Urinary bladder (tissue), 4 donors: Measurements from ENCODE around the gene DLST. TPM values are rescaled to one million over a fixed set of nuclear protein-coding genes. Genes with fewer than 3 reads are reported as not detected.

Experiments used
- DNase-seq: peaks from one replicate; pipeline ENCODE4 v3.0.0-alpha.2; 2015; ENCODE audit errors: extremely low spot score
- H3K27ac ChIP-seq: one replicate; pipeline ENCODE4 v1.5.1; 2013; ENCODE audit warnings: low read depth, mild to moderate bottlenecking, moderate library complexity
- H3K36me3 ChIP-seq: one replicate; pipeline ENCODE4 v1.6.1; 2013; ENCODE audit warnings: mild to moderate bottlenecking, moderate library complexity; ENCODE audit not compliant: insufficient read depth
- H3K4me1 ChIP-seq: one replicate; pipeline ENCODE4 v1.6.1; 2013; ENCODE audit warnings: mild to moderate bottlenecking, moderate library complexity; ENCODE audit not compliant: insufficient read depth
- H3K4me3 ChIP-seq: one replicate; pipeline ENCODE4 v1.5.1; 2013; ENCODE audit warnings: low read depth, low read length
- WGBS: extraction: QIAGEN DNeasy Blood & Tissue Kit; methylation state at CpG from one replicate; pipeline ENCODE4 v1.1.7; 2013; 5-methylcytosine and 5-hydroxymethylcytosine counted together
- polyA plus RNA-seq: library from polyadenylated mRNA; stranded (reverse); fragments of 200-250 nt; gene quantifications from one replicate; pipeline ENCODE4 v1.2.3, GENCODE V29; 2013
- total RNA-seq: library from RNA; depleted of rRNA; stranded (reverse); fragments of >200 nt; gene quantifications from one replicate; pipeline ENCODE4 v1.2.3, GENCODE V29; 2014
- donor health status: healthy with polysubstance abuse.
- donor health status: healthy.

DLST gene
- total and polyA plus RNA-seq, 2 donors, result 50.2 to 96.3 TPM

DNA sequence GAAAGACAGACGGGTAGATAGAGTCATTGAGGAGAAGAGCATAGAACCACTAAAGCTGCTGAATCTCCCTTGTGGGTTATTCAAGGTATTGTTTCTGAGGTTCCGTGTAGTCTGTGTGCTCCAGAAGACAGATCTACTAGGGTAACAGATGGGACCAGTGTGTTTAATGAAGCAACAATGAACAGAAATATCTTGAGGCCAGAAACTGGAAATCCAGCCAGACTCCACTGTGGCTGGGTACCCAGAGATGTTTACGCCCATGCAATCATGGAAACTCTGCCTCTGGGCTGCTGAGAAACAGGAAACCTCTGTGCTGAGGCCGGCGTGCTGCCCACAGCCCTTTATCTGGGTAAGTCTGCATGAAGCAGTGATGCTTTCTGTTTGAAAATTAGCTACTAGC, 14.0 kb upstream of the DLST start:
- Histone ChIP-seq H3K4me3 (no peak overlapping the region), H3K4me1 (no peaks in the 10 kb centered on the region), H3K27ac (no peak overlapping the region), H3K36me3 (no peaks in the 10 kb centered on the region)
- WGBS, result 42% methylated on average over 5 of the region's 5 CpGs
- DNase-seq, result no peak

DNA sequence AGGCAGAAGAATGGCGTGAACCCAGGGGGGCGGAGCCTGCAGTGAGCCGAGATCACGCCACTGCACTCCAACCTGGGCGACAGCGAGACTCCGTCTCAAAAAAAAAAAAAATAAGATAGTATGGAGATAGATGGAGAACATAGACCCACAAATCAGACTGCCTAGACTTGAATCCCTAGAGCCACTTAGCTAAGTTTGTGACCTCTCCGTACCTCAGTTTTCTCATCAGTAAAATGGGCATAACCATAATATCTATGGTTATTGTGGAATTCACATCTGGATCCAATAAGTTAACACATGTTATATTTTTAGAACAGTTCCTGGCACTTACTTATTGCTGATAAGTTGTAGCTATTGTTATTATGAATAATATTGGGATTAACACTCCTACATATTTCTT, 13.0 kb upstream of the DLST start:
- no peak for DNase-seq
- Histone ChIP-seq H3K4me3 (no peak overlapping the region), H3K4me1 (no peaks in the 10 kb centered on the region), H3K27ac (no peak overlapping the region), H3K36me3 (no peaks in the 10 kb centered on the region)
- WGBS, result 94% methylated on average over 8 of the region's 8 CpGs

DNA sequence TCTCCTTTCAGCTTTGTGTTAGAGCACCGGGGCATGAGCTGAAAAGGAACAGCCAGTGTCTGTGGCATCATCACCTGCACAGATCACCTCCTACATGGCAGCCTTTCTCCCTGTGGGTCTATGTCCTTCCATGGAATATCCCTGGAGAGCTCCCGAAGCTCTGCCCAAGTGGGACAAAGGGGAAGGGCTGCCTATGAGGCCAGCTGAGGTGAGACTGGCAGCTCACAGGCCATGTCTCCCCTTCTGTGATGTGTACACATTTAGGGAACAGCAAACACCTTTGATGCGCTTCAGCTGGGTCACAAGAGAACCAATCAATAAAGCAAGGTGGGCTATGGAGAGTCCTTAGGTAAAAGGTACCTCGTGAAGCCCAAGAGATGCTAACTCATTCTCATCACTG, 9.9 kb upstream of the DLST start:
- H3K36me3 ChIP-seq, result no peaks in the 10 kb centered on the region
- no peak overlapping the region for H3K4me3 ChIP-seq
- no peak overlapping the region for H3K27ac ChIP-seq
- WGBS, result 89% methylated on average over 4 of the region's 4 CpGs
- no peak for DNase-seq
- no peaks in the 10 kb centered on the region for H3K4me1 ChIP-seq

DNA sequence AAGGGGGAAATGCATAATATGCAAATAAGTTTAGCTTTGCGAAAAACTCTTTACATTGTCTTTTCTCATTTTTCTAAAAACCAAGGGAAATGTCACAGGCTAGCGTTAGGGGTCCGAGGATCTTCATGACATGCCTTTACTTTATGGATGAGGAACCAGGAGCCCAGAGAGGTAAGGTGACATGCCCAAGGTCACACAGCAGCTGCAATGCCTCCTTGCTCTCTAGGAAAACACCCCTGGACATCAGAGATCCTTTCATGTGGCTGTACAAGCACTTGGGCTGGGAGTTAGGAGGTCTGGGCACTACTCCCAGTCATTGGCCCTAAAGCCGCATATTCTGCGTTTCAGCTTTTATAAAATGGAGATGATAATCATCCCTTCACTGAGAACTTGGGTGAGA, 6.5 kb upstream of the DLST start:
- 97% methylated on average over 5 of the region's 5 CpGs for WGBS
- Histone ChIP-seq H3K27ac (no peak overlapping the region), H3K4me1 (no peaks in the 10 kb centered on the region), H3K4me3 (no peak overlapping the region), H3K36me3 (no peaks in the 10 kb centered on the region)
- DNase-seq, result no peak

DNA sequence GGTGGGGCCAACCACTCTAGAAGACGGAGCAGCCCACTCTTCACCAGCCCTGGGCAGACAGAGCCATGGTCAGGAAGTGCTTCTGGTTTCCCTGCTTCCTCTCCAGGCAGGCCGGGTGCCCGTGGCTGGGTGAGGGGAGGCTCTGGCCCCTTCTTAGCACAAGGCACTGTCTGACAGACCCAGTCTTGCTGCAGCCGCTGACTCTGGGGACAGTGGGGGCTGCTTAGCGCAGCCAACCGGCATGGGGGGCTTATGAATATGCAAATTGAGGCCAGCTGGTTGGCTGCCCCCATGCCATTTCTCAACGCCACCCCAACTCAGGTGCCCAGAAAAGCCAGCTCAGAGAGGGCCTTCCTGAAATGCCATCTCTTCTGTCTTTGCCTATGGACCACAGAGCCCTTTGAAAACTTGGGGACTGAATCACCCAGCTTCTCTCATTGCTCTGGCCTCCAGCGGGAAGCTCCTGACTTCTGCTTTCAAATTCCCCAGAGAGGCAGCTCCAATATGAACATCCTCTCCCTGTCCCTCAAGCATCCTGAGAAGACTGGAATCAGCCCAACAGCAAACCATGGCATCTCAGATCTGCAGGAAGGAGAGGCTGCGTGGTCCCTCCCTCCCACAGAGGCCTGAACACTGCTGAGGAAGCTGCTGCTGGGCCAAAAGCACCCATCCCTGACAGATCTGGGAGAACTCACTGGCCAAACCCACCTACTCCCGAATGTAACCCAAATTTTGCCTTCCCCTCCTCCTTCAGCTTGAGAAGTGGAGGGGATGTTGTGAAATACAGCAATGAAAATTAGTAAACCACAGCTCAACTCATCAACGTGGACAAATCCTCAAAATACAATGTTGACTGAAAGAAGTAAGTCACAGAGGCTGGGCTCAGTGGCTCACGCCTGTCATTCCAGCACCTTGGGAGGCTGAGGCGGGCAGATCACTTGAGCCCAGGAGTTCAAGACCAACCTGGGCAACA, 5.5 kb upstream of the DLST start, which contains the start of gene PROX2:
TSS of gene PROX2 (minus strand) at position 205 of the 973 bp plus-strand sequence. CDS start 12,311 bp downstream, outside the sequence.
- Histone ChIP-seq H3K36me3 (no peaks in the 10 kb centered on the region), H3K27ac (no peak within 1 kb of the TSS), H3K4me1 (no peaks in the 10 kb centered on the region), H3K4me3 (no peak within 1 kb of the TSS)
- WGBS, result 55% methylated on average over 13 of the region's 13 CpGs
- no peak for DNase-seq

DNA sequence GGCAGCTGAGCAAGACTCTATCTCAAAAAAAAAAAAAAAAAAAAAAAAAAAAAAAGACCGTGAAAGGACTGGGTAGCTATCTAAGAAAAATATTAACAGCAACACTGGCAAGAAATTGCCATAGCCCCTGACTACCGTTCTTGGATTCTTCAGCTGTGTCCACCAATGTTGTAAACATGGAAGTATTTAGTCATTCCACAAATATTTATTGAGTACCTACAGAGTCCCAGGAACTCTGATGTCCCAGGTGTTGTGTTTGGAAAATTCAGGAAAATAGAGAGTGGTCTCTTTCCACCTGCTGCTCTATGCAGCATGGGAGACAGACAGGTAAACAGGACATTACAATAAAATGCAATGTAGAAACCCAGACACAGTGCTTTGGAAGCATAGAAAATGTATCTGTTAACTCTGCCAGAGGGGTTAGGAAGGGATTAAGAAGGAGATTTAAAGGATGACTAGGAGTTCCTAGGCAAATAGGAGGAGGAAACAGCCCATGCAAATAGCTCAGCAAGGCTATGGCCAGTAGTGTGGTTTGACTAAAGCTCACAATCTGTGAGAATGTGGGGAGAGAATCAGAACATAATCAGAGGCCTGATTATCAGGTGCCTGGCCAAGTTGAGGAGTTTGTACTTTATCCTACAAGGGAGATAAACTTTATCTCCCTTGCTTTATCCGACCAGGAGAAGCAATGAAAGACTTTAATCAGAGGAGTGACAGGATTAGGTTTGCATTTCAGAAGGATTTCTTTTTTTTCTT, 2.1 kb upstream of the DLST start:
- H3K4me3 ChIP-seq, result no peak overlapping the region
- no peak overlapping the region for H3K27ac ChIP-seq
- WGBS, result 43% methylated on average over 3 of the region's 3 CpGs
- H3K36me3 ChIP-seq, result no peaks in the 10 kb centered on the region
- peaks cover 2% of the 10 kb centered on the region for H3K4me1 ChIP-seq
- no peak for DNase-seq

DNA sequence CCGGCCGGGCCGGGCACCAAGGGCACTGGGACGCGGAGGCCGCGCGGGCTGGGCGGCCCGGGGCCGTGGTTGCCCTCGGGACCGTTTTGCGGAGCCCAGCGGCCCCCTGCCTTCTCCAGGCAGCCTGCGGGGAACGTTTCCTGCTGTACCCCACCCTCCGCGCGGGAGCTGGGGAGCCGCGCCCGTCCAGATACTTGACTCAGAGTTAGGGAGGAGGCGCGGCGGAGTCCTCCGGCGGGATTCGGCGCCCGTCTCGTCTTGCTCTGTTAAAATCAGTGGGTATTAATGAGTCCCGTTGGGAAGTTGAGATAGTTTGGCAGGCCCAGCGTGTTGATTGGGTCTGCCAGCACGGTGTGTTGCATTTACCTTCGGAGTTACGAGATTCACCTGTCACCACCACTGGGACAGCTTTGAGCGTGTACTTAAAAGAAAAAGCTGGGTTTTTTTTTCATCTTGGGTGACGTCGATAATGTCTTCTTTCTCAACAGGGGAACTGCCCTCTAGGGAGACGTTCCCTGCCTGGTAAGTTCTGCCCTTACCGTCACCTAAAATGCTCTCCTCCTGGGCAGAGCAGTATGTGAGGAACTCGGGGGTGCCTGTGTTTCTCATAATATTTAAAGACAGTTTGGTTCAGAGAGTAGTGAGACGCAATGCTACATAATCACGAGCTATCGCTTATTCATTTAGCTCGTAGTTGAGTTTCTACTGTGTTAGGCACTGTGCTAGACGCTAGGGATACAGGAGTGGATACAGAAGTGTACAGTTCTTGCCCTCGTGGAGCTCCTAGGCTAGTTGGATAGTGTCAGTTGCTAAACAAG, 596 bp downstream of the DLST start:
- Histone ChIP-seq H3K27ac (peak overlapping the region; percentile 99), H3K4me3 (peak overlapping the region; percentile 81), H3K36me3 (no peaks in the 10 kb centered on the region), H3K4me1 (peaks cover 2% of the 10 kb centered on the region)
- WGBS, result 1% methylated on average over 49 of the region's 49 CpGs
- no peak for DNase-seq

DNA sequence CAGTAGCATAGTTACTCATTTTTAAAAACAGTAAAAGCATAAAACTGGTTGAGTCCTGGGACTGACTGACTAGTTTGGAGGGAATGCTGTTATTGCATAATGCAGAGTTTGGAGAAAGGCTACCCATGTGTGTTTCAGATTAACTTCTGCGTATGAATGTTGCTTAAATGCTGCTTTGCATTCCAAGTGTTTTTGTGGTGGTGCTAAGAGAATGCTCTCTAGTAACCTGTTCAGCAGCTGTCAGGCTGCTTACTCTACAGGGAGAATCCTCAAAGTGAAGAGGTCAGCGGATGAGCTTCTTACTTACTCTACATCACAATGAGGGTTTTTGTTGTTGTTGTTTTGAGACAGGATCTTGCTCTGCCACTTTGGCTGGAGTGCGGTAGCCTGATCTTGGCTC, 4.3 kb downstream of the DLST start:
- H3K27ac ChIP-seq, result no peak overlapping the region
- H3K4me1 ChIP-seq, result peaks cover 2% of the 10 kb centered on the region
- no peak overlapping the region for H3K4me3 ChIP-seq
- no peak for DNase-seq
- WGBS, result 57% methylated on average over 3 of the region's 3 CpGs
- peaks cover 7% of the 10 kb centered on the region for H3K36me3 ChIP-seq

DNA sequence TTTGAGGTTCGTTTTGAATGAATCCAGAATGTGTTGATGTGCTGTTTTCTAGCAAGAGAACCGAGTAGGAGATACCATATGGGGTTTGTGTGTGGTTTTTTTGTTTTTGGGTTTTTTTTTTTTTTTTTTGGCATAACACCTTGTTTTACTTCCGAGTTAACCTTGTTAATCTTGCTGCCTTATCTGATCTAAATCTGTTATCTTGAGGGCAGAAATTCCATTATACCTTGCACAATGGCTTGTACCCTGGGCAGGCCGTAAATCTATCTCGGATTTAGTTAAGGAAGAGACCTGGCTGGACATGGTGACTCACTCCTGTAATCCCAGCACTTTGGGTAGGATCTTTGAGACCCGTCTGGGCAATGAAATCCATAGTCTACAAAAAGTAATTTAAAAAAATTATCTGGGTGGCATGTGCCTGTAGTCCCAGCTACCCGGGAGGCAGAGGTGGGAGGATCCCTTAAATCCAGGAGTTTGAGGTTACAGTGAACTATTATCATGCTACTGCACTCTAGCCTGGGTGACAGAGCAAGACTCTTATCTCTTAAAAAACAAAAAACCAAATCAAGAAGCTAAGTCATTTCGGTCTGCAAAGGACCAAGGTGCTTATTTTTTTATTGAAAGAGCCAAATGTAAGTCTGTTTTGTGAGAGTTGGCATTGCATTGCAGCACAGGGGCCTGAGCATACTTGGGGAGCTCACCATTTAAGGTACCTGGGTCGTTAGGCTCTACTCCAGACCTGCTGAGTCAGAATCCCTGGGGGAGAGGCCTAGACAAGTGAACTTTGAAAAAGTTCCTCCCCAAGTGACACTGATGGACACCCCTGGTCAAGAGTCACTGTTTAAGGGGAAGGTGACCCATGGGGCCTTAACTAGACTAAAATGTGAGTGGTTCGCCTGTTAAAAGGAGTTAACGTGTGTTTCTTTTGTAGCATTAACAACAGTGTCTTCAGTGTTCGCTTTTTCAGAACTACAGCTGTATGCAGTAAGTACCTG, 6.7 kb downstream of the DLST start:
- 62% methylated on average over 12 of the region's 12 CpGs for WGBS
- H3K27ac ChIP-seq, result no peak overlapping the region
- peaks cover 2% of the 10 kb centered on the region for H3K4me1 ChIP-seq
- H3K4me3 ChIP-seq, result no peak overlapping the region
- DNase-seq, result no peak
- H3K36me3 ChIP-seq, result peaks cover 14% of the 10 kb centered on the region

DNA sequence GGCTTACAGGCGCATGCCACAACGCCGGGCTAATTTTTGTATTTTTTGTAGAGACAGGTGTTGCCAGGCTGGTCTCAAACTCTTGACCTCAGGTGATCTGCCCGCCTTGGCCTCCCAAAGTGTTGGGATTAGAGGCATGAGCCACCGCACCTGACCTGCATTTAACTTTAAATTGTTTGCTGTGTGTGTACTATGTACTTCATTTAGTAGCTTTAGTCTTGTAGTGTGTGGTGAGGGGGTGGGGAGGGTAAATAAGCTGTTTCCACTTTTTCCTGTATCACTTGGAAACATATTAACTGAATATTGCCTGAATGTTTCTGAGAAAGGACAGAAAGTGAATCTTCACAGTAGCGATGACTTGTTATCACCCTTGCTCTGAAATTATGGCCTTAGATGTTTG, 8.5 kb downstream of the DLST start:
- no peak overlapping the region for H3K4me3 ChIP-seq
- H3K27ac ChIP-seq, result no peak overlapping the region
- WGBS, result 96% methylated on average over 6 of the region's 6 CpGs
- no peak for DNase-seq
- peaks cover 17% of the 10 kb centered on the region for H3K36me3 ChIP-seq
- no peaks in the 10 kb centered on the region for H3K4me1 ChIP-seq

DNA sequence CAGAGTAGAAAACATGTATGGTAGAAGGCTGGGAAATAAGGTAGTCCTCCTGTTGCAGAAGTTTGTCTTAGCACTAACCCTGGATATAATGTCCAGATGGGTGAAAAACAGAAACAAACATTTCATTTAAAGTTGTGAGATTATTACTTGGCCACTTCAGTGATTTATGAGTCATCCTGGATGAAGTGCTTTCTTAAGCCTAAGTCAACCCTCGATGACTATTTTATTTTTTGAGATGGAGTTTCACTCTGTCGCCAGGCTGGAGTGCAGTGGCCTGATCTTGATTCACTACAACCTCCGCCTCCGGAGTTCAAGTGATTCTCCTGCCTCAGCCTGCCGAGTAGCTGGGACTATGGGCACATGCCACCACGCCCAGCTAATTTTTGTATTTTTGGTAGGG, 10.2 kb downstream of the DLST start:
- DNase-seq, result no peak
- Histone ChIP-seq H3K4me3 (no peak overlapping the region), H3K27ac (no peak overlapping the region), H3K36me3 (peaks cover 17% of the 10 kb centered on the region), H3K4me1 (no peaks in the 10 kb centered on the region)
- 89% methylated on average over 6 of the region's 6 CpGs for WGBS

DNA sequence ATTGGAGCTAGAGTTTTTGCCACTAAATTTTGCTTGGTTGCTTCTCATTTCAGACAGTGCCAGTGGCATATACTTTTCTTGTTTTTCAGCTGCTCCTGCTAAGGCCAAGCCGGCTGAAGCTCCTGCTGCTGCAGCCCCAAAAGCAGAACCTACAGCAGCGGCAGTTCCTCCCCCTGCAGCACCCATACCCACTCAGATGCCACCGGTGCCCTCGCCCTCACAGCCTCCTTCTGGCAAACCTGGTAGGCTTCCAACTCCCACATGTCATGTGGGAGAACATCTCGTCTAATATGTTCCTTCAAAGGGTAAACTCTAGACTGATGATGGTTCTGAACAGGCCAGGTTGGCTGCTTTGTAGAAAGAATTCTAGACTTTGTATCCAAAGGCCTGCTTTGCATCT, 11.0 kb downstream of the DLST start:
- Histone ChIP-seq H3K36me3 (peaks cover 17% of the 10 kb centered on the region), H3K27ac (no peak overlapping the region), H3K4me1 (no peaks in the 10 kb centered on the region), H3K4me3 (no peak overlapping the region)
- 79% methylated on average over 5 of the region's 5 CpGs for WGBS
- DNase-seq, result no peak
